GM21528 (cell line): ENCODE measurements around the gene CNR2.
"Not testable (repeated sequence)": the region's sequence is repeated elsewhere in the genome, so short reads cannot be mapped to it uniquely, and the experiment has no call there.

Experiments used
- ATAC-seq: cut with Tn5 transposase; IDR thresholded peaks from one replicate; pipeline ENCODE4 v1.9.1; 2021; ENCODE audit warnings: mild to moderate bottlenecking, moderate library complexity; ENCODE audit not compliant: unreplicated experiment, low FRiP score

CNR2 gene

GRCh38 chr1:23922321-23922943, 9.3 kb upstream of the CNR2 start:
- ATAC-seq = no peak

GRCh38 chr1:23916209-23917131, 3.3 kb upstream of the CNR2 start:
- no peak for ATAC-seq

- ATAC-seq = no peak
Observed at GRCh38 chr1:23915466-23915865, 2.3 kb upstream of the CNR2 start.

DNA sequence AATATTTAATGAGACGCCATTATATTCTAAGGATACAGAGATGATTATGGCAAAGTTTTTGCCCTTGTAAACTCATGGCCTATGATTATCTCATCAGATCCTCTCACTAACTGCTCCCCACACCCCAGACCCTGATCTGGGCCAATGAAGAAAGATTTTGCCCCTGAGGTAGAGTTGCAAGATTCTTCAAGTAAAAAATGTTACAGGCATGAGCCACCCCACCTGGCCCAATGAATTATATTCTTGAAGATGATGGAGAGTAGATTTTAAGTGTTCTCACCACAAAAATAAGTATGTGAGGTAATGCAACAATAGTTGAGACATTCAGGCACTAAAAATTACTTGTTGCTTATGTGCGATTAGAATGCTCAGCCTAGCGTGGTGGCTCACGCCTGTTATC, 1.8 kb upstream of the CNR2 start:
- no peak for ATAC-seq

DNA sequence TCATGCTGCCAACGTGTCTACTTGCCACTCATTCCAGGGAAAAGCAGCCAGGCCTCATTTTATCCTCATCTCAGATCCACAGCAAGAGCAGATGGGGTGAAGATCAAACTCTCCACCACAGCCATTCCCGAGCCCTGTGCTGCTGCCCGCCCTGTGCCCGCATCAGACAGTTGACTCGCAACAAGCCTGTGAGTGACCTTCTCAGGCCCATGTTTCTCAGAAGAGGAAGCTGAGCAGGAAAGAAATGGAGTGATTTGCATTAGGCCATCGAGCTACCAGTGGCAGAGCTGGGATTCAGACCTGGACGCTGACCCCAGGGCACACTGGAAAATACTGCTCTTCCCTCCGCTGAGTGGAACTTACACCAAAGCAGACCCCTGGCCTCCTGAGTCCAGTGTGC, 1.2 kb downstream of the CNR2 start:
- ATAC-seq = no peak

DNA sequence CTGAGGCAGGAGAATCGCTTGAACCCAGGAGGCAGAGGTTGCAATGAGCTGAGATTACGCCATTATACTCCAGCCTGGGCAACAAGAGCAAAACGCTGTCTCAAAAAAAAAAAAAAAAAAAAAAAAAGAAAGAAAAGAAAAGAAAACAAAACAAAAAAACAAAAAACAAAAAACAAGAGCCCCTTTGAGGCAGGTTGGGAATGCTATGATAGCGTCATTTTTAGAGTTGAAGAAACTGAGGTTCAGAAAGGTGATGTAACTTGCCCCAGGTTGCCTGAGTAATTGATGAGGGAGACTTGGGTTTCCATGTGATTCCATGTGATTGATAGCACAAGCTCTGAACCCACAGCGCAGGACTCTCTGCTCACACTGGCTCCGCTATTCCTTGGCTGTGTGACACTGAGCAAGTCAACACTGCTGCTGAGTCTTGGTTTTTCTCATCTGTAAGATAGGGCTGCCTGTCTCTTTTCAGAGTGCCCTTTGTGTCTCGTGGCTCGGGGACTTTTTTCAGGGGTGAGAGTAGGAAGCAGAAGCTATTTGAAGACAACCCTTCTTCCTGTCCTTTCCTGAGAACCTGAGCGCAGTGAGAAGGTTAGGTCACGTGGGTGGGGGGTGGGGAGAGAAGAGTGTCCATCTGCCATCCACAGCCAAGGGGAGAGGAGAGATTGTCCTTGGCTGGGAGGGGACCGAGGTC, 2.5 kb downstream of the CNR2 start:
- ATAC-seq = no peak

- no peak for ATAC-seq
Observed at GRCh38 chr1:23910144-23910543, 3.0 kb downstream of the CNR2 start.

DNA sequence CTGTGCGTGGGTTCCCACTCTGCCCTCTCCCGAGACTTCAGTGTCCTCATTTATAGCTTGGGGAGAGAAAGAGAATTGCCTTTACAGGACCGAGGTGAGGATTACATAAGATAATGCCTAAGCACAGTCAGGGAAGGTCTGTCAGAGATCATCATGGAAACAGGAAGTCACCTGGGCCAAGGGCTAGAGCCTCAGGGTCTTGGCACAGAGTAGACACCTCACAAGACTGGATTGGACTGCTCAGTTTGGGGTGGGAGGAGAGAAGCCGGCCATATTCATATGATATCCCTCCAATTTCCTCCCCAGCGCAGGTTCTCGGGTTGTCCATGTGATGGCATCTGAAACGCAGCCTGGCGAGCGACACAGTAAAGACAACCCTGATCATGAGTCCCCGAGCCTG, 3.8 kb downstream of the CNR2 start:
- no peak for ATAC-seq

- no peak for ATAC-seq
Observed at GRCh38 chr1:23908453-23909341, 4.5 kb downstream of the CNR2 start.

DNA sequence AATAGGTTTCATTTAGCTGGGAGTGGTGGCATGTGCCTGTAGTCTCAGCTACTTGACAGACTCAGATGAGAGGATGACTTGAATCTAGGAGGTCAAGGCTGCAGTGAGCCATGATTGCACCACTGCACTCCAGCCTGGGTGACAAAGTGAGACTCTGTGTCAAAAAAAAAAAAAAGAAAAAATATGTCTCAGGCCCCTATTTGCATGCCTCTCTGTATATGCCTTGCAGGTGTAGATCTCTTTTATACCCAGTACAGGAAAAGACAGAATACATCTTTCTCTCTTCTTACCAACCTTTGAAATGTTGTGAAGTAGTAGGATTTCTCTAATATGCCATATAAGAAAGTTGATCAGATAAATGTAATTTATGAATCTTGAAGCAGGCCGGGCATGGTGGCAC, 6.4 kb downstream of the CNR2 start:
- ATAC-seq = no peak

DNA sequence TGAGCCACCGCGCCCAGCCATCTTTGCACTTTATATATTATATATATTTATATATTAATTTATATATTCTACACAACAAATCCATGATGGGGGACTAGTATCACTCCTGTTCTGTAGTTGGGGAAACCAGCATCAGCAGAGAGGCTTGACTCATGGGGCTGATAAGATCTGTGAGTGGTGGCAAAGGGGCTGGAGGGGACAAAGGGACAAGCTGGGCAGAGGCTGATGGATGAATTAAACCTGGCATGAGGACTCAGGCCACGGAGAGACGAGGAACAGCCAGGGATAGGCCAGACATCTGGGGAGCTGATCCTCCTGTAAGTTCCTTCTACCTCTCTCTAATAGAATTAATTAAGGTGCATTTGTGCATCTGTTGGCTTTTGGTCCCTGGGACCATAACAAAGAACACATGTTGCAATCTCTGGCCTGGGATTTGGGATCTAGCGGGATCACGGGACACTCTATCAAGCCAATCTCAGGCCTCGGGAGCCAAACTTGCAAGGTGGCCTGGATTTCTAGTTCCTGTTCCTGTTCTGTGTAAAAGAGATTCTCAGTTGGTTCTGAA, 7.6 kb downstream of the CNR2 start:
- ATAC-seq = no peak

GRCh38 chr1:23904748-23905357, 8.3 kb downstream of the CNR2 start:
- no peak for ATAC-seq

DNA sequence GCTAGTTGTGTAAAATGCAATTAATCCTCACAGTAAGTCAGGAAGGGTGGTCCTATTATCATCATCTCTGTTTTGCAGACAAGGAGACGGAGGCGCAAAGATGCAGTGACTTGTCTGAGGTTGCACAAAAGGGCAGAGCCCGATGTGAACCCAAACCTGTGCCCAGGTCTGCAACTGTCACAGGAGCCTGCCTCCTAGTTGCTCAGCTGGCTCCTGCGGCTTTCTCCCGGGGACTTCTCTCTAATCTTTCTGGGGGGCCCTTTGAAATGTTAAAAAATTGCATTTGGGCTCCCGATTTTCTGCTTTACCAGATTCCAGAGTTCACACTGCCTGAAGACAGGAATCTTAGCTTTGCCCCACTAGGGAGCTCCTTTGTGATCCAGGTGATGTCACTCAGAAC, 9.4 kb downstream of the CNR2 start:
- ATAC-seq = no peak

DNA sequence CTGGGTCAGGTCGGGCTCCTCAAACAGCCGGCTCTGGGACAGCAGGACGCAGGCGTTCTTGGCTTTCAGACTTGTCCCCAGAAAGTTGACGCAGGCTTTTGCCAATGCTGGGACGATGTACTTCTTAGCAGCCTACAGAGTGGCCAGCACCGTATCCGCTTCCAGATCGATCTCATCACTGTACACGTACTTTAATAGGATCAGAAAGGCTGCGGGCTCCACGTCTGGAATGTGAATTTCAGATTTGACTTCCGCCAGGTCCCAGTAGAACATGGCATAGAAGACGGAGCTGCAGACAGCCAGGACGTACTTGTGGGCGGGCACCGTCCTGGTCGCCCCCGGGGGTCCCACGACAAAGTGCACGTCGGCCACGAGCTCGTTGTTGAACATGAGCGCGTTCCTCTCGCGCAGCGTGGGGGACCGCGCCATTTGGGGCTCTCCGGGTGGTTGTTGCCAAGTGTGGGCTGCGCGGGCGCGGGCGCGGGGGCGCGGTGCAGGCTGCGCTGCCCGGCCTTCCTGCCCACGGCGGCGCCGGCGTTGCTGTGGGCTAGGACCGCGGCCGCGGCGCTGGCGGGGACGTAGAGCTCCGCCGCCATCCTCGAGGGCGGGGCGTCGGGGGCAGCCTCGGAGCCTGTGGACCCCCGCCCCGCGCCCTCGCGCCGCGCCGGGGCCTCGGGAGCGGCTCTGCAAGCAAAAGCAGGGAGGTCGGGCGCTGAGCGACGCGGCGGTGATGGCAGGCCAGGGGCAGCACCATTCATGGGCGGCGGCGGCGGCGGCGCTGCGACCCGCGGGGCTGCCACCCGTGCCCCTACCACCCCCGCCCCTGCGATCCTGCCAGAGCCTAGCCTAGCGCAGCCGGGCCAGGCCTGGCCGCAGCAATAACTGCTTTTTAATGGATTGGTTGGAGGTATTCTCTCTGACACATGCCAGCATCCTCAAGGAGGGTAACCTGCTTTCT, 10.6 kb downstream of the CNR2 start:
- no peak for ATAC-seq

DNA sequence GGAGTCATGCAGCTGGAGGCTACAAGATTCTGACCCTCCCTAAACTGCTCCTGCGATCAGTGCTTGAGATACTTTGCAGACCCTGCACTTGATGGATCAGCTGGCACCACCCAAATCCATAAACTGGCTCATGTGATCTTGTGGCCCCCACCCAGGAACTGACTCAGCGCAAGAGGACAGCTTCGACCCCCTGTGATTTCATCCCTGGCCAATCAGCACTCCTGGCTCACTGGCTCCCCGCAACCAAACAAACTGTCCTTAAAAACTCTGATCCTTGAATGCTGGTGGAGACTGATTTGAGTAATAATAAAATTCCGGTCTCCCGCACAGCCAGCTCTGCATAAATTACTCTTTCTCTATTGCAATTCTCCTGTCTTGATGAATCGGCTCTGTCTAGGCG, 13.1 kb downstream of the CNR2 start:
- not testable (repeated sequence) for ATAC-seq

DNA sequence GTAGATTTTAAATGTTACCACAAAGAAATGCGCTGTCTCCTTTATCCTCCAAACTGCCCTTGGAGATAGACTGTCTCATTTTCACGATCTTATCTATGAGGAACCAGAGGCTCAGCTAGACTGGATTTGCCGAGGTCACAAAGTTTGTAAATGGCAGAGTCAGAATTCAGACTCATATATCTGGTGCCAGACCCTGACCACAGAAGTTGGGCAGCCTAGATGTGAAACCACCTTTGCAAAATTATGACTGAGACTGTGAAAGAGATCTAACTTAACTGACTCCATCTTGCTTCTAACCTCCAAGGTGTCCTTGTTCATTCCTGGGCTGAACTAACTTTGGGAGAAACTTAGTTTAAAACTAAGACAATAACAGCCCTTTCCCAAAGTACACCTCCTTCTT, 14.1 kb downstream of the CNR2 start:
- ATAC-seq = no peak

- ATAC-seq = no peak
Observed at GRCh38 chr1:23897083-23897482, 16.1 kb downstream of the CNR2 start.

GRCh38 chr1:23896491-23896890, 16.7 kb downstream of the CNR2 start:
- no peak for ATAC-seq

DNA sequence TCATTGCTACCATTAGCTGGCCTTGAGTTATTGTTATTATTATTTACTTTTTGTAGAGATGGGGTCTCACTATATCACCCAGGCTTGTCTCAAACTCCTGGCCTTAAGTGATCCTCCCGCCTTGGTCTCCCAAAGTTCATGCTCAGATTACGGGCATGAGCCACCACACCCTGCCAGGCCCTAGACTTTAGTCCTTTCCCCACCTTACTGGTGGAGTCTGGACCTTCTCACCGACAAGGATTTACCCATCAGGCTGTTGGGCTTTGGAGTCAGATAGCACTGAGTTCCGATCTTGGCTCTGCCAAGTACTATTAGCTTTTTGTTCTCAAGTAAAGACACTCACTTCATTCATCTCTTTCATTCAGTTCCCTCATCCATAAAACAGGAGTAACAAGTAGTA, 17.2 kb downstream of the CNR2 start:
- no peak for ATAC-seq
